ENCODE measurements around the gene MT1E.
"Not testable (repeated sequence)": the region's sequence is repeated elsewhere in the genome, so short reads cannot be mapped to it uniquely, and the experiment has no call there.

MT1E gene

DNA sequence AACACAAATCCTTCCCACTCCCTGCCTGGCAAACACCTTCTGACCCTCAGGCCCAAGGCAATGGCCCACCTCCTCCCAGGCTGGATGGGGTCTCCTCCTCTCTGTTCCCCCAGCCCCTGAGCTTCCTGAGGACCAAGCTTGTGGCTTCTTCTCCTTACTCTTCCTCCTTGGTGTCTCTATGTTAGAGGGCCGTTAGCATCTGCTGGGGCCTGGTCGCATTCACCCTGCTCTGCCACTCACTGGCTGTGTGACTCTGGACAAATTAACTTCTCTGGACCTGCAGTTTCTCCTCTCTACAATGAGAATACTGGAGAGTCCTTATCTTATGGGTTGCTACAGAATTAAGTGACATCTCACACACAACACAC lies 17.9 kb upstream of the MT1E start:
- DNase-seq = no peak

DNA sequence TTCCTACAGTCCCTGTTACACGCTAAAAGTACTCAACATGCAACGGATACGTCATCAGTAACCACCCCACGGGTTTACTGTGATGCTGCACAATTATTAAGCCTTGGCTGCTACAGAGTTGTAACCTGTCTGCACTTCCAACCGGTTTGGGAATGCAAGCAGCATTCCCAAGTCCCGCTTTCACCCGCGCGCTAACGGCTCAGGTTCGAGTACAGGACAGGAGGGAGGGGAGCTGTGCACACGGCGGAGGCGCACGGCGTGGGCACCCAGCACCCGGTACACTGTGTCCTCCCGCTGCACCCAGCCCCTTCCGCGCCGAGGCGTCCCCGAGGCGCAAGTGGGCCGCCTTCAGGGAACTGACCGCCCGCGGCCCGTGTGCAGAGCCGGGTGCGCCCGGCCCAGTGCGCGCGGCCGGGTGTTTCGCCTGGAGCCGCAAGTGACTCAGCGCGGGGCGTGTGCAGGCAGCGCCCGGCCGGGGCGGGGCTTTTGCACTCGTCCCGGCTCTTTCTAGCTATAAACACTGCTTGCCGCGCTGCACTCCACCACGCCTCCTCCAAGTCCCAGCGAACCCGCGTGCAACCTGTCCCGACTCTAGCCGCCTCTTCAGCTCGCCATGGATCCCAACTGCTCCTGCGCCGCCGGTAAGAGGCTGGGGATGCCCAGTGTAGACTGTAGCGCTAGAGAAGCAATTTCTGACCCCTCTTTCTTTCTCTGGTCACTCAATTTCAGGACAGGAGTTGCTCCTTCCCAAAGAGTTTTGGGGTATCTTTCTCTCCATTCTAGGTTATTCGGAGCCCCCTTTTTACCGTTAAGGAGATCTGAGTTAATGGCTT lies 17.3 kb upstream of the MT1E start, which contains the start of gene MT2A:
MT2A (plus strand) TSS at position 542 of the 833 bp plus-strand sequence; CDS start at position 614, 72 bp downstream.
- peak; percentile 93 for DNase-seq

DNA sequence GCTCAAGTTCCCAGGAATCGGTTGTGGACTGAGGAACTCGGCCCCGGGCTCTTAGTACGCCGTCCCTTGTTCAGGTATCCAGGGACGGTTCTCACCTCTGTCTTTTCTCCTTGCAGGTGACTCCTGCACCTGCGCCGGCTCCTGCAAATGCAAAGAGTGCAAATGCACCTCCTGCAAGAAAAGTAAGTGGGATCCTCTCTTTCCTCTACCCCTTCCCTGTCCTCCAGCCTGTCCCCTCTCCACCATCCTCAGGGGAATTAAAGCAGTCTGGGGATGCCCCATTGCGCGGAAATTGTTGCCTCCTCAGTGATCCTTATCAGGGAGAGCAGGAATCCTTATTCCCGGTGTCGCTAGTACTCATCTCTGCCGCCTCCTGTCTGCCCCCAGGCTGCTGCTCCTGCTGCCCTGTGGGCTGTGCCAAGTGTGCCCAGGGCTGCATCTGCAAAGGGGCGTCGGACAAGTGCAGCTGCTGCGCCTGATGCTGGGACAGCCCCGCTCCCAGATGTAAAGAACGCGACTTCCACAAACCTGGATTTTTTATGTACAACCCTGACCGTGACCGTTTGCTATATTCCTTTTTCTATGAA lies 16.6 kb upstream of the MT1E start:
- no peak for DNase-seq

DNA sequence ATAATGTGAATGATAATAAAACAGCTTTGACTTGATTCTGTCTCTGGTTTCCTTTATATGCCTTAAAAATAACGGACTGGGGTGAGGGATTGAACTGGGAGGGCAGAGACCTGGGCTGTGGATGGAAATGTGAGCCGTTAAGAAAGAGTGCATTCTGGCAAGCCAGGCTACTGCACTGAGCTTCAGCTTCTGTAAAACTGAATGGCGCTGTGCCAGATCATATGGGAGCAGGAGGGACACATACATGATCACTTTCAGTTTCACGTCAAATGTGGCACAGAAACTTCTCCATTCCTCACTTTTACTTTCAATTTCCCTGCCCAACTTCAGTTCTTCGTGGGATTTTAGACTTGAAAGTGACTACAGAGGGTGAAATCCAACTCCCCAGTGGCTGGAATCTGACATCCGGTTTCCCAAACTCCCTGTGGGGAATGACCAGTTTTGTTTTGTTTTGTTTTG lies 16.1 kb upstream of the MT1E start:
- DNase-seq = peak; percentile 82

DNA sequence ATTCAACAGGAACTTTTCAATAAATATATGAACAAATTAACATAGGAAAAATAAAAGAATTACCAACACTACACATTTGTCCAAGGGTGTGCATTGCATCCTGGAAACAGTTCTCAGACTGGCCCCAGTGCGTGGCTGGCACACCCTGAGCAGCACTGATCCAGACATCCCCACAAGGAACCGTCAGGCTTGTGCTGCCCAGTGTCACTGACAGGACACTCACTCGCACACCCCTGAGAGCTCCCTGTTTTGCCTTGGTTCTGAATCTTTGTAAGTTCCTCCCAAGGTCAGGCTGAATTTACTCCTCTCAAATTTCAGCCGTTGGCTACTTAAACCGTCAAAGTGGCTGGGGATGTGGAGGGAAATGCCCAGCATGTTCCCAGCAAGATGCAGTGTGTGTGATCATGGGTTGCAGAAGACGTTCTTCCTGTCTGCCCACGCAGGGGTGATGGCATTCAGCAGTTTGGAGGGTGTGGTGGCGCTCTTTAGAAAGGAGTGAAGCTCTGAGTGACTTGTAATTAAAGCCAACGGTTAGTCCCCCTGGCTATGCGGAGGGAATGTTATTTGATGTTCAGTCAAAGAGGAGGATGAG lies 15.5 kb upstream of the MT1E start:
- DNase-seq = peak; percentile 86

DNA sequence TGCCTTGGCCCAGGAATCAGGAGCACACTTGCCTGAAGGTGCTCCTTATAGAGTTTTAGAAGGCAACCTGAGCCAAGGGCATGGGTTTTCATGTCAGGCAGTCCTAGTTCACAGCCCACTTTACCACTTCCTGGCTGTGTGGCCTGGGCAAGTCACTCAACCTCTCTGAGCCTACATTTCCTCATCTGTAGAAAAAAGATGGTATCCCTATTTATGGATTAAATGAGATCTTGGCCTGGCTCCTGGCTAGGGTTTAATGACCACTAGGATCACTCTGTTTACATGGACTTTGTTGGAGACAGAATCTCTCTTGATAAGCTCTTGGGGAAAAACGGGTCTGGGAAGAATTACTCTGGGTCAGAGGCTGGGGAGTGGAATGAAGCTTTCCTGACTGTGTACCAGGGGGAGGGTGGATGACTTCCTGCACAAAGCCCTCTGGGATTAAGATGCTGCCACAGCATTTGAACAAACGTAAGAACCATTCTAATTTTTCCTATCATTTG lies 14.9 kb upstream of the MT1E start:
- no peak for DNase-seq

DNA sequence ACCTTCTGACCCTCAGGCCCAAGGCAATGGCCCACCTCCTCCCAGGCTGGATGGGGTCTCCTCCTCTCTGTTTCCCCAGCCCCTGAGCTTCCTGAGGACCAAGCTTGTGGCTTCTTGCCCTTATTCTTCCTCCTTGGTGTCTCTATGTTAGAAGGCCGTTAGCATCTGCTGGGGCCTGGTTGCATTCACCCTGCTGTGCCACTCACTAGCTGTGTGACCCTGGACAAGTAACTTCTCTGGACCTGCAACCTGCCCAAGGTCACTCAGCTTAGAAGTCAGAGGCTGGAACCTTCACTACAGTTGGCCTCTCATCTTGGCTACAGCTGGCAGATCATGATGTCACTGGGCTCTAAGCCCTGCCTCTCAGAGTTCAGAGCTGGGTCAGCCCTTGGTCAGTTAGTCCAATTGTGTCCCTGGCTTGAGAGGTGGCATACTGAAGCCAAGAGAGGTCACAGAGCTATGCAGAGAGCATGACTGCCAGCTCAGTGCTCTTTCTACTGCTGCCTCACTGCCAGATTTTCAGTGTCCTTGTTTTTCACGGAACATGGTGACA lies 14.2 kb upstream of the MT1E start:
- DNase-seq = no peak

DNA sequence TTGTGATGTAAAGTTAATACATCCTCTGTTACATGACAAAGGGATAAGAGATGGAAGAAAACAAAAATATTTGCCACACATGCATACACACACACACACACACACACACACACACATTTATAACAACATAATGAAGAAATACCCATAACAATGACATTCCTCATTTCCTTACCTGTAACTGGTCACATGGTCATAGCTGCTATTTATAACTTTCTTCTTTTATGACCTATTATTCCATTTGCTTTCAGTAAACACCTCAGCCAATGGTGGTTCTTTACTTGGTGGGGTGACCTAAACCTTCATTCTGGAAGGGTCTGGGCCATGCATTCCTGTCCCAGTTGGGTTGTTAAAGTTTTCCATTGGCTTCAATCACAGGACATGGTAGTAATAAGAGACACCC lies 11.9 kb upstream of the MT1E start:
- DNase-seq = no peak

DNA sequence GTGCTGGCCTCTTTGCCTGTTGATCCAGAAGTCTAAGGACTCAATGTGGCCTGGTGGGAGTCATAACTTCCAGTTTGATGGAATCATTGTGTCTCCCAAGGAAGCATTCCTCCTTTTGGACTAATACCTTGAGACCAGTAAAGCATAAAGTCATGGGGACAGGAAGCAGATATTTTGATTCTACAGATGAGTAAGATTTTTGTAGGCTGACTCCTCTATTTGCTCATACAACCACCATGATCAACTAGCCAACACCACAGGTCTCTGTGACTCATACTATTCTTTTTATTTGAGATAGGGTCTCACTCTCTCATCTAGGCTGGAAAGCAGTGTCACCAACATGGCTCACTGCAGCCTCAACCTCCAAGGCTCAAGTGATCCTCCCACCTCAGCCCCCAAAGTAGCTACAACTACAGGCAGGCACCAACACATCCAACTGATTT lies 11.0 kb upstream of the MT1E start:
- peak; percentile 46 for DNase-seq

DNA sequence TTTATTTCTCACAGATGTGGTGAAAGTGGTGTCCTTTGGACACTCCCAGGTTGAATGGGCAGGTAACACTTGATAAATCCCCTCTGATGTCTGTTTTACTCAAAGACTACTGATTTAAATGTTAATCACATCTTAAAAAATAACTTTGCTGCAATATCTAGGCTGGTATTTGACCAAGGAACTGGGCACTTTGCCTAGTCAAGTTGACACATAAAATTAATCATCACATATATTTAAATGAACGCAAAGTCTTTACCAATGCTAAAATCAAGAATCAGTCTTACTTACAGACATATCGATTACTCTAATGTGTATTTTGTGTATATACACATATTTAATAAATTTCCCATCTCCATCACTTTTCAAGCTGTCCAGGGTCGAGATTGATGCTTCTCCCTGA lies 10.2 kb upstream of the MT1E start:
- DNase-seq = no peak

DNA sequence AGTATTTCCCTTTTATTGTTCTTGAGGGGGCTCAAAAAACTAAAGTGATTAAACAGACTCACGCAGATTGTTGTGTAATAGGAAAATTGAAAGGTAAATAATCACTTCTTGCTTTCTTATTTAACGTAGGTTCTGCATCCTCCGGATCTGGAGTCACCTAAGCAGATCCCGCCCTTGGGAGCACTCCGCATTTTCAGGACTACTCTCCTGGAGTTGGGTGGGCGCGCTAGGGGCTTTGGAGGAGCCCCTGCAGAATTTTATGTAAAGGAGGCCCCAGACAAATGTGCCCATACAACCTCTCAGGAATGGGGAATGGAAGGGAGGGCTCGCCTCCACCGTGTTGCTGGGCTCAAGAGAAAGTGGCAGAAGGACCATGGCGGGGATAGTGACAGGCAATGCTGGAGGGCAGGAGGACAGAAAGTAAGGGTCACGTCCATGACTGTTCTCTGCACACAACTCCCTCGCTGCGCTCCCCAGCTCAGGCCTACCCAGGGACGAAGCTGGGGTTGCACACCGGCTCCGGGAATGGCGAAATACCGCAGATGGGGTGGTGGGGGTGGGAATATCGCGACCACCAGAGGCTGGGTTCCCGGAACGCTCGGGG lies 8.9 kb upstream of the MT1E start:
- DNase-seq = no peak

DNA sequence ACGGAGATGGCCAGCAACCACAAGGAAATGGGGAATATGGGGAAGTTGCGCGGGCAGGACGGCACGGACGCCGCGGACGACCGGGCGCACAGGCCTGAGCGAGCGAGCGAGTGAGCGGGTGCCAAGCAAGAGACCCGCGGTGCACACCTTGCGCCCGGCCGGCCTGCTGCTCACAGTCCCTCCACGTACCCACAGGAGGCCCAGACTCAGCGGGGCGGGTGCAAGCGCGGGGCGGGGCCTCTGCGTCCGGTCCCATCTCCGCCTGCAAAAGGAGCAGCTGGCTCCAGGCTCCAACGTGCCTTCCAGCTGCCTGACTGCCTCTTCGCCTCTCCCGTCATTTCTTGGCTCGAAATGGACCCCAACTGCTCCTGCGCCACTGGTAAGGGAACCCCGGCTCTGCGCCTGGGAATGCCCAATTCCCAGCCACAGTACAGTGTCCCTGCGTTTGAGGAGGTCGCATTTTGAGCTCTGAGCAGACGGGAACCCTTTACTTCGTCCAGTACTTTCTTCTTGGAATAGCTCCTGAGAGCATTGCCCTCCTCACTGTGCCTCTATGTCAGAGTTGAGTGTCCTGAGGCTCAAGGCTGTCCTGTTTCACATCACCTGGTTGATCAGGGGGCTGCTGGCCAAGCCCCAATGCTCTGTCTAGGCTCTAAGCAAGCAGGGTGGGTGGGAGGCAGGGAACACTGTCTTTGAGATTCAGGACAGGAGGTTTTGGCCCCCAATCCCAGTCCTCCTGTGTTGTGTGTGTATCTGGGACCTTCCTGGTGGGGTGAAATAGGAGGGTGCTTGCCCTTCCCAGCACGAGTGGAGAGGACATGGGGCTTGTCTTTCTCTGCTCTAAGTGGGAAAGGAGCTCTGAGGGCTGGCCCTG lies 8.1 kb upstream of the MT1E start:
- peak; percentile 76 for DNase-seq

DNA sequence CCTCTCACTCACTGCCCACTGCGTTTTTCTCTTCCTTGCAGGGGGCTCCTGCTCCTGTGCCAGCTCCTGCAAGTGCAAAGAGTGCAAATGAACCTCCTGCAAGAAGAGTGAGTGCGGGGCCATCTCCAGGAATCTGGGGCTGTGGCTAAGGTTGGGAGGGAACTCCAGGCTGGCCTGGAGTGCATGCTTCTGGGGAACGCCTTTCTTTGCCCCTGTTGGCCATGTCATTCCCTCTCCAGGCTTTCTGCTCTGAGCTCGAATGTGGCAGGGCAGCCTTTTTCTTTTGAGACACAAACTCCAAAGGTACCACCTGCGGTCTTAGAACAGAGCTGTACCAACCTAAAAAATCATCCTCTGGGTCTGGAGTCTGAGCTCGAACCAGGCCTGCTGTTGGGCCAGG lies 7.4 kb upstream of the MT1E start:
- DNase-seq = no peak

DNA sequence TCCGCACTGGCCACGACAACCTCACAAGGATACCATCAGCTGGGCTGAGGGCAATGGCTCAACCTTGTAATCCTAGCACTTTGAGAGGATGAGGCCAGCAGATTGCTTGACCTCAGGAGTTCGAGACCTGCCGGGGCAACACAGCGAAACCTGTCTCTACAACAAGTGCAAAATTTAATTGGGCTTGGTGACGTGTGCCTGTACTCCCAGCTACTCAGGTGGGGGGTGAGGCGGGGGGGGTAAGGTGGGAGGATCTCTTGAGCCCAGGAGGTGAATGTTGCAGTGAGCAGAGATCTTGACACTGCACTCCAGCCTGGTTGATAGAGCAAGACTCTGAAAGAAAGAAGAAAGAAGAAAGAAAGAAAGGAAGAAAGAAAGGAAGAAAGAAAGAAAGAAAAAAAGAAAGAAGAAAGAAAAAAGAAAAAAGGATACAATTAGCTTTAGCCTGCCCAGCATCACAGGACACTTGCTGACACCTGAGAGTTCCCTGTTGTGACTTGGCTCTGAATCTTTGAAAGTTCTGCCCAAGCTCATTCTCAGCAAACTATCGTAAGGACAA lies 5.2 kb upstream of the MT1E start:
- no peak for DNase-seq

DNA sequence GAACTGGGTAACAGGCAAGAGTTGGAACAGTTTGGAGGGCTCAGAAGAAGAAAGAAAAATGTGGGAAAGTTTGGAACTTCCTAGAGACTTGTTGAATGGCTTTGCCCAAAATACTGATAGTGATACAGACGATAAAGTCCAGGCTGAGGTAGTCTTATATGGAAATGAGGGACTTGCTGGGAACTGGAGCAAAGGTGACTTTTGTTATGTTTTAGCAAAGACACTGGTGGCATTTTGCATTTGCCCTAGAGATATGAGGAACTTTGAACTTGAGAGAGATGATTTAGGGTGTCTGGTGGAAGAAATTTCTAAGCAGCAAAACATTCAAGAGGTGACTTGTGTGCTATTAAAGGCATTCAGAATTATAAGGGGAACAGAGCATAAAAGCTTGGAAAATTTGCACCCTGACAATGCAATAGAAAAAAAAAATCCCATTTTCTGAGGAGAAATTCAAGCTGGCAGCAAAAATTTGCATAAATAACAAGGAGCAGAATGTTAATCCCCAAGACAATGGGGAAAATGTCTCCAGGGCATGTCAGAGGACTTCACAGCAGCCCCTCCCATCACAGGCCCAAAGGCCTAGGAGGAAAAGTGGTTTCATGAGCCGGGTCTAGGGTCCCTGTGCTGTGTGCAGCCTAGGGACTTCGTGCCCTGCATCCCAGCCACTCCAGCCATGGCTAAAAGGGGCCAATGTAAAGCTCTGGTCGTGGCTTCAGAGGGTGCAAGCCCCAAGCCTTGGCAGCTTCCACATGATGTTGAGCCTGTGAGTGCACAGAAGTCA lies 3.7 kb upstream of the MT1E start:
- DNase-seq = not testable (repeated sequence)

DNA sequence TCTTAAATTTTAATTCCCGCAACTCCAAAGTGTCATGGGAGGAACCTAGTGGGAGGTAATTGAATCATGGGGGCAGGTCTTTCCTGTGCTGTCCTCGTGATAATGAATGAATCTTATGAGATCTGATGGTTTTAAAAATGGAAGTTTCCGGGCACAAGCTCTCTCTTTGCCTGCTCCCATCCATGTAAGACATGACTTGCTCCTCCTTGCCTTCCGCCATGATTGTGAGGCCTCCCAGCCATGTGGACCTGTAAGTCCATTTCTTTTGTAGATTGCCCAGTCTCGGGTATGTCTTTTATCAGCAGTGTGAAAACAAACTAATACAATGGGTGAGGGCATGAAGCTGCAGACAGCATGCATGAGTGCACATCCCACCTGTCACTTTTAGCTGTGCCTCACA lies 2.4 kb upstream of the MT1E start:
- DNase-seq = not testable (repeated sequence)

DNA sequence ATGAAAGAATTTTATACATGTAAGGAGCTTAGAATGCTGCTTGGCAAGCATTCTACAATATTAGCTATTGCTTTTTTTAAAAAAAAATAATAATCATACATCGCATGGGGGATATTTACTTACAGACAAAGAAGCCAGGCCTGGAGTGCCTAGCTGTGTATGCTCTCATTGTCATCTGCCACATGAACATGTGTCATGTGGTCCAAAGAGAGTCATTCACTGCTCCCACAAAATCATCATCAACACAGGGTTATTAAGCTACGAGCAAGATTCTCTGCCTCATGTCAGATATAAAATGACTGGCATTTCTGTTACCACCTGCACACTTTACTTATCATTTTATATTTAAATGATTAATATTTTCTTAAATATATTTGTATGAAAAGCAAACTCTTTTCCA lies 1.9 kb upstream of the MT1E start:
- DNase-seq = no peak

DNA sequence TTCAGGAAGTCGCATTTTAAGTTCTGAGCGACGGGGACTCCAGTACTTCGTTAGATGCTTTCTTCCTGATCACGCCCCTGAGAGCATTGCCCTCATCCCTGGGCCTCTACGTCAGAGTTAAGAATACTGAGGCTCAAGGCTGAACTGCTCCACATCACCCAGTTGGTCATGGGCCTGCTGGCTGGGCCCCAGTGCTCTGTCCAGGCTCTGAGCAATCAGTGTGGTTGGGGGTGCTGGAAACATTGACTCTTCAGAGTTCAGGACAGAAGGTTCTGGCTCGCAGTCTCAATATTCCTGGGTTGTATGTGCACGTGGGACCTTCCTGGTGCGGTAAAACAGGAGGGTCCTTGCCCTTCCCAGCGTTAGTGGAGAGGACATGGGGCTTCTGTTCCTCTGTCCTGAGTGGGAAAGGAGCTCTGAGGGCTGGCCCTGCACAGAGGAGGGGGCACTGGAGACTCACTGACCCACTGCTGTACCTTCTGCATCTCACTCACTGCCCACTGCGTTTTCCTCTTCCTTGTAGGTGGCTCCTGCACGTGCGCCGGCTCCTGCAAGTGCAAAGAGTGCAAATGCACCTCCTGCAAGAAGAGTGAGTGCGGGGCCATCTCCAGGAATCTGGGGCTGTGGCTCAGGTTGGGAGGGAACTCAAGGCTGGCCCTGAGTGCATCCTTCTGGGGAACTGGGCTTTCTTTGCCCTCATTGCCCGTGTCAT lies 518 bp downstream of the MT1E start:
- no peak for DNase-seq

DNA sequence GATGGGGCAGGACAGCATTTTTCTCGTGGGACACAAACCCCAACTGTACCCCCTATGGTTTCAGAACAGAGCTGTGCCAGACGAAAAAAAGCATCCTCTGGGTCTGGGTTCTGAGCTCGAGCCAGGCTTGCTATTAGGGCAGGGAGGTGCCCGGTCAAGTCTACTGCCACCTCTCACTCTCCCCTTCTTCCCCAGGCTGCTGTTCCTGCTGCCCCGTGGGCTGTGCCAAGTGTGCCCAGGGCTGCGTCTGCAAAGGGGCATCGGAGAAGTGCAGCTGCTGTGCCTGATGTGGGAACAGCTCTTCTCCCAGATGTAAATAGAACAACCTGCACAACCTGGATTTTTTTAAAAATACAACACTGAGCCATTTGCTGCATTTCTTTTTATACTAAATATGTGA lies 1.1 kb downstream of the MT1E start:
- no peak for DNase-seq
